K562 (cell line): ENCODE measurements around the gene IGF1R. TPM values are rescaled to one million over a fixed set of nuclear protein-coding genes. Genes with fewer than 3 reads are reported as not detected.

Source experiments
- CHD4 ChIP-seq: fragments of 200-600 bp; sonication (generic); IDR thresholded peaks from 3 replicates; pipeline ENCODE4 v1.6.1; 2012; ENCODE audit warnings: low read depth, mild to moderate bottlenecking, mixed read lengths, low read length, inconsistent platforms; ENCODE audit not compliant: insufficient read depth, insufficient replicate concordance, poor library complexity, severe bottlenecking
- HDAC3 ChIP-seq: fragments of 450-650 bp; IDR thresholded peaks from 2 replicates; pipeline ENCODE4 v1.6.1; 2018; ENCODE audit warnings: borderline replicate concordance, mild to moderate bottlenecking, moderate library complexity; ENCODE audit not compliant: partially characterized antibody
- HMG20B ChIP-seq: fragments of 250-450 bp; sonication (Bioruptor Pico); IDR thresholded peaks from 2 replicates; pipeline ENCODE4 v1.5.0; 2021; ENCODE audit warnings: mild to moderate bottlenecking
- MCM3 ChIP-seq: fragments of 450-650 bp; IDR thresholded peaks from 2 replicates; pipeline ENCODE4 v1.6.1; 2016
- RAD21 ChIP-seq, 2 experiments: fragments of 250-450 bp in 1 of 2; fragments of 450-650 bp in 1 of 2; sonication (Bioruptor Pico) in 1 of 2; formaldehyde crosslinking in 1 of 2; IDR thresholded peaks in 1 of 2; conservative IDR thresholded peaks in 1 of 2; 2 replicates each; pipeline versions ENCODE4 v1.4.0 to v1.8.0; 2020 to 2022; ENCODE audit warnings: mild to moderate bottlenecking in 2 of 2, moderate library complexity in 1 of 2
- RBM22 ChIP-seq: fragments of 200-400 bp; formaldehyde crosslinking; IDR thresholded peaks from 2 replicates; pipeline ENCODE4 v1.6.1; 2018; ENCODE audit warnings: low read length, low read depth; ENCODE audit not compliant: poor library complexity, severe bottlenecking
- SMAD1 ChIP-seq: fragments of 150-350 bp; IDR thresholded peaks from 2 replicates; pipeline ENCODE4 v1.6.1; 2014; ENCODE audit warnings: low read length, low read depth; ENCODE audit not compliant: partially characterized antibody
- SRSF7 ChIP-seq: fragments of 200-400 bp; formaldehyde crosslinking; optimal IDR thresholded peaks from 2 replicates; pipeline ENCODE3; 2017; ENCODE audit warnings: mild to moderate bottlenecking, low read depth, low read length
- THRAP3 ChIP-seq: fragments of 450-650 bp; IDR thresholded peaks from 2 replicates; pipeline ENCODE4 v1.6.1; 2016; ENCODE audit warnings: mild to moderate bottlenecking, inconsistent platforms, borderline replicate concordance
- WHSC1 ChIP-seq: IDR thresholded peaks from one replicate; pipeline ENCODE4 v1.6.1; 2012; ENCODE audit warnings: low read length, control low read depth, inconsistent platforms
- ZNF23 ChIP-seq: fragments of 250-450 bp; sonication (Bioruptor Pico); IDR thresholded peaks from 2 replicates; pipeline ENCODE4 v1.4.0; 2020; ENCODE audit warnings: mild to moderate bottlenecking
- ZNF239 ChIP-seq: fragments of 250-450 bp; sonication (Bioruptor Pico); IDR thresholded peaks from 2 replicates; pipeline ENCODE4 v1.4.0; 2020; ENCODE audit warnings: mild to moderate bottlenecking
- polyA plus RNA-seq, 8 experiments: library from polyadenylated mRNA; depleted of rRNA in 4 of 8; stranded (reverse) in 5 of 8; unstranded in 3 of 8; fragments of >200 nt; fragmentation: Nextera tagmentation in 2 of 8; fragmentation: Illumina TruSeq in 1 of 8; extraction: Ambion mirVana in 2 of 8; extraction: Trizol in 1 of 8; gene quantifications; 2 replicates each; pipeline versions ENCODE4 v1.2.1 to v1.2.3, GENCODE V29; 2011 to 2014; ENCODE audit warnings: inconsistent platforms in 1 of 8, missing spikeins in 1 of 8
- total RNA-seq, 7 experiments: library from RNA; depleted of rRNA in 6 of 7; stranded (reverse); fragments of >200 nt in 6 of 7; fragmentation: Illumina TruSeq in 2 of 7; extraction: Trizol in 2 of 7; gene quantifications; 2 replicates each; pipeline versions ENCODE4 v1.2.1 to v1.2.3, GENCODE V29; 2011 to 2021; ENCODE audit warnings: low replicate concordance in 1 of 7
- TF ChIP-seq, protein P1 (sequence below), 2 experiments: fragments of 150-350 bp in 1 of 2; IDR thresholded peaks; 2 replicates each; pipeline ENCODE4 v1.6.1; 2012 to 2016; ENCODE audit warnings: low read depth in 2 of 2, low read length in 2 of 2, mild to moderate bottlenecking in 1 of 2, moderate library complexity in 1 of 2
- TF ChIP-seq, protein P2 (sequence below): fragments of 250-450 bp; sonication (Bioruptor Pico); IDR thresholded peaks from 2 replicates; pipeline ENCODE4 v1.8.0; 2021; ENCODE audit warnings: moderate library complexity, mild to moderate bottlenecking, inconsistent platforms
- TF ChIP-seq, protein P3 (sequence below): fragments of 450-650 bp; IDR thresholded peaks from 2 replicates; pipeline ENCODE4 v1.6.1; 2014; ENCODE audit warnings: low read depth, mild to moderate bottlenecking, moderate library complexity, borderline replicate concordance
- TF ChIP-seq, protein P4 (sequence below): fragments of 250-450 bp; sonication (Bioruptor Pico); IDR thresholded peaks from 2 replicates; pipeline ENCODE4 v1.8.0; 2021; ENCODE audit warnings: mild to moderate bottlenecking, moderate library complexity

The IGF1R gene
- total and polyA plus RNA-seq, 9 of the 15 experiments (the other 6 are each of a cell fraction or from before 2014, with no cell fraction given): 0.35 to 8.0 (median 1.6) TPM

DNA sequence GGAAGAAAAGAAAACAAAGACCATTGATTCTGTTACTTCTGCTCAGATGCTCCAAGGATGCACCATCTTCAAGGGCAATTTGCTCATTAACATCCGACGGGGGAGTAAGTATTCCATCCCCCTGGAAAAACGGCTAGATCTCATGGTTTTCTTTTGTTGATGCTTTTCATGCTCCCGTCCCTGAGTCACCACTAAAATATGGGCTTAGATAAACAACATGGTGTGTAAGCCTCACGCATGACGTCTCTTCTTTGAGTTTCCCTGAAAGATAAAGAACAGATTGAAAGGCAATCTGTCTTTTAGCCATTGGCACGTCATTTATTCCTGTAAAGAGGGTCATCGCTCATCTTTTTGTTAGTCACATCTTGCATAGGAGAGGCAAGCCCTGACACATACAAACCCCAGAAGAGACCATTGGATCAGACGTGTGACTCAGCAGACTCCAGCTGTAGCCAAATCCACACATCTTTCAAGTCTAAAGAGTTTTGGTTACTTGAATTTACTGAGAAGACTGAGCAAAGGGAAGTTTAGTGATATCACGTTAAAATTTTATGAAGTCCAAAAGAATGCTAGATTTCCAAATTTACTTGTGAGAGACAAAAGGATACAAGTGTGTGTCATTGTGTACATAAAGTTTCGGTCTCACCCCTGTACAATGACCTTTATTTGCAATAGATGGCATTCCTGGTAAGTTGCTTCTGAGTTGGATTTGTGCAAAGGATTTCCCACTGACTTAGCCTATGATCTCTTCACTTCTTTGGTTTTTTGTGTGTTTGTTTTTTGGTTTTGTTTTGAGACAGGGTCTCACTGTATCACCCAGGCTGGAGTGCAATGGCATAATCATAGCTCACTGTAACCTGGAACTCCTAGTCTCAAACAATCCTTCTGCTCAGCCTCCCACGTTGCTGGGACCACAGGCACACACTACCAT is 248.7 kb downstream of the IGF1R start (continued):
- TF ChIP-seq, protein P1, sequence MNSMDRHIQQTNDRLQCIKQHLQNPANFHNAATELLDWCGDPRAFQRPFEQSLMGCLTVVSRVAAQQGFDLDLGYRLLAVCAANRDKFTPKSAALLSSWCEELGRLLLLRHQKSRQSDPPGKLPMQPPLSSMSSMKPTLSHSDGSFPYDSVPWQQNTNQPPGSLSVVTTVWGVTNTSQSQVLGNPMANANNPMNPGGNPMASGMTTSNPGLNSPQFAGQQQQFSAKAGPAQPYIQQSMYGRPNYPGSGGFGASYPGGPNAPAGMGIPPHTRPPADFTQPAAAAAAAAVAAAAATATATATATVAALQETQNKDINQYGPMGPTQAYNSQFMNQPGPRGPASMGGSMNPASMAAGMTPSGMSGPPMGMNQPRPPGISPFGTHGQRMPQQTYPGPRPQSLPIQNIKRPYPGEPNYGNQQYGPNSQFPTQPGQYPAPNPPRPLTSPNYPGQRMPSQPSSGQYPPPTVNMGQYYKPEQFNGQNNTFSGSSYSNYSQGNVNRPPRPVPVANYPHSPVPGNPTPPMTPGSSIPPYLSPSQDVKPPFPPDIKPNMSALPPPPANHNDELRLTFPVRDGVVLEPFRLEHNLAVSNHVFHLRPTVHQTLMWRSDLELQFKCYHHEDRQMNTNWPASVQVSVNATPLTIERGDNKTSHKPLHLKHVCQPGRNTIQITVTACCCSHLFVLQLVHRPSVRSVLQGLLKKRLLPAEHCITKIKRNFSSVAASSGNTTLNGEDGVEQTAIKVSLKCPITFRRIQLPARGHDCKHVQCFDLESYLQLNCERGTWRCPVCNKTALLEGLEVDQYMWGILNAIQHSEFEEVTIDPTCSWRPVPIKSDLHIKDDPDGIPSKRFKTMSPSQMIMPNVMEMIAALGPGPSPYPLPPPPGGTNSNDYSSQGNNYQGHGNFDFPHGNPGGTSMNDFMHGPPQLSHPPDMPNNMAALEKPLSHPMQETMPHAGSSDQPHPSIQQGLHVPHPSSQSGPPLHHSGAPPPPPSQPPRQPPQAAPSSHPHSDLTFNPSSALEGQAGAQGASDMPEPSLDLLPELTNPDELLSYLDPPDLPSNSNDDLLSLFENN (IDR thresholded peaks at IDR 0.05; ENCODE audit: low read depth in 2 of 2, low read length in 2 of 2): no peak
- no peak for TF ChIP-seq THRAP3
- TF ChIP-seq HMG20B (CRISPR knock-in tag): no peak
- TF ChIP-seq HDAC3: no peak
- no peak for TF ChIP-seq SMAD1
- TF ChIP-seq MCM3: no peak
- no peak for TF ChIP-seq RAD21 (CRISPR knock-in tag; conservative IDR thresholded peaks at IDR 0.05 in 1 of 2, IDR thresholded peaks at IDR 0.05 in 1 of 2)
- TF ChIP-seq ZNF239 (CRISPR knock-in tag): no peak
- TF ChIP-seq, protein P2, sequence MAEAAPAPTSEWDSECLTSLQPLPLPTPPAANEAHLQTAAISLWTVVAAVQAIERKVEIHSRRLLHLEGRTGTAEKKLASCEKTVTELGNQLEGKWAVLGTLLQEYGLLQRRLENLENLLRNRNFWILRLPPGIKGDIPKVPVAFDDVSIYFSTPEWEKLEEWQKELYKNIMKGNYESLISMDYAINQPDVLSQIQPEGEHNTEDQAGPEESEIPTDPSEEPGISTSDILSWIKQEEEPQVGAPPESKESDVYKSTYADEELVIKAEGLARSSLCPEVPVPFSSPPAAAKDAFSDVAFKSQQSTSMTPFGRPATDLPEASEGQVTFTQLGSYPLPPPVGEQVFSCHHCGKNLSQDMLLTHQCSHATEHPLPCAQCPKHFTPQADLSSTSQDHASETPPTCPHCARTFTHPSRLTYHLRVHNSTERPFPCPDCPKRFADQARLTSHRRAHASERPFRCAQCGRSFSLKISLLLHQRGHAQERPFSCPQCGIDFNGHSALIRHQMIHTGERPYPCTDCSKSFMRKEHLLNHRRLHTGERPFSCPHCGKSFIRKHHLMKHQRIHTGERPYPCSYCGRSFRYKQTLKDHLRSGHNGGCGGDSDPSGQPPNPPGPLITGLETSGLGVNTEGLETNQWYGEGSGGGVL: no peak
- TF ChIP-seq, protein P3, sequence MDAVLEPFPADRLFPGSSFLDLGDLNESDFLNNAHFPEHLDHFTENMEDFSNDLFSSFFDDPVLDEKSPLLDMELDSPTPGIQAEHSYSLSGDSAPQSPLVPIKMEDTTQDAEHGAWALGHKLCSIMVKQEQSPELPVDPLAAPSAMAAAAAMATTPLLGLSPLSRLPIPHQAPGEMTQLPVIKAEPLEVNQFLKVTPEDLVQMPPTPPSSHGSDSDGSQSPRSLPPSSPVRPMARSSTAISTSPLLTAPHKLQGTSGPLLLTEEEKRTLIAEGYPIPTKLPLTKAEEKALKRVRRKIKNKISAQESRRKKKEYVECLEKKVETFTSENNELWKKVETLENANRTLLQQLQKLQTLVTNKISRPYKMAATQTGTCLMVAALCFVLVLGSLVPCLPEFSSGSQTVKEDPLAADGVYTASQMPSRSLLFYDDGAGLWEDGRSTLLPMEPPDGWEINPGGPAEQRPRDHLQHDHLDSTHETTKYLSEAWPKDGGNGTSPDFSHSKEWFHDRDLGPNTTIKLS: no peak
- no peak for TF ChIP-seq CHD4
- no peak for TF ChIP-seq ZNF23 (CRISPR knock-in tag)
- no peak for TF ChIP-seq WHSC1
- TF ChIP-seq, protein P4, sequence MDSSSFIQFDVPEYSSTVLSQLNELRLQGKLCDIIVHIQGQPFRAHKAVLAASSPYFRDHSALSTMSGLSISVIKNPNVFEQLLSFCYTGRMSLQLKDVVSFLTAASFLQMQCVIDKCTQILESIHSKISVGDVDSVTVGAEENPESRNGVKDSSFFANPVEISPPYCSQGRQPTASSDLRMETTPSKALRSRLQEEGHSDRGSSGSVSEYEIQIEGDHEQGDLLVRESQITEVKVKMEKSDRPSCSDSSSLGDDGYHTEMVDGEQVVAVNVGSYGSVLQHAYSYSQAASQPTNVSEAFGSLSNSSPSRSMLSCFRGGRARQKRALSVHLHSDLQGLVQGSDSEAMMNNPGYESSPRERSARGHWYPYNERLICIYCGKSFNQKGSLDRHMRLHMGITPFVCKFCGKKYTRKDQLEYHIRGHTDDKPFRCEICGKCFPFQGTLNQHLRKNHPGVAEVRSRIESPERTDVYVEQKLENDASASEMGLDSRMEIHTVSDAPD (CRISPR knock-in tag): no peak
- TF ChIP-seq RBM22: no peak
- TF ChIP-seq SRSF7: no peak
